Keratinocyte (primary cell): Measurements from ENCODE around the gene NCBP1. TPM values are rescaled to one million over a fixed set of nuclear protein-coding genes. Genes with fewer than 3 reads are reported as not detected.

ENCODE experiments used
- DNase-seq: peaks from one replicate; pipeline ENCODE4 v3.0.0-alpha.2; 2011; ENCODE audit warnings: low read depth, missing footprints, low spot score
- FAIRE-seq: peaks from 2 replicates; lab custom pipeline; 2011; peaks lifted over from hg19 to GRCh38; lab: Jason Lieb, UNC
- H2AFZ ChIP-seq: 2 replicates; pipeline ENCODE4 v1.6.0; 2012; ENCODE audit warnings: low read length, control low read depth, inconsistent platforms; ENCODE audit not compliant: control insufficient read depth
- H3K27ac ChIP-seq: 2 replicates; pipeline ENCODE4 v1.5.1; 2011; ENCODE audit warnings: low read length; ENCODE audit not compliant: control insufficient read depth, insufficient read depth
- H3K27me3 ChIP-seq: 3 replicates; pipeline ENCODE4 v1.6.0; 2011; ENCODE audit warnings: low read length; ENCODE audit not compliant: control insufficient read depth, insufficient read depth; ENCODE audit errors: extremely low read depth
- H3K36me3 ChIP-seq, 2 experiments: 2 replicates in 1 of 2; 3 replicates in 1 of 2; pipeline ENCODE4 v1.5.1; 2011; ENCODE audit warnings: low read length in 2 of 2, mild to moderate bottlenecking in 1 of 2; ENCODE audit not compliant: control insufficient read depth in 2 of 2, insufficient read depth in 2 of 2; ENCODE audit errors: extremely low read depth in 1 of 2
- H3K4me1 ChIP-seq: 3 replicates; pipeline ENCODE4 v1.5.1; 2011; ENCODE audit warnings: low read length; ENCODE audit not compliant: control insufficient read depth, insufficient read depth; ENCODE audit errors: extremely low read depth
- H3K4me2 ChIP-seq: 3 replicates; pipeline ENCODE4 v1.6.0; 2011; ENCODE audit warnings: low read depth, low read length; ENCODE audit not compliant: control insufficient read depth, insufficient read depth; ENCODE audit errors: extremely low read depth
- H3K4me3 ChIP-seq, 3 experiments: fragments of 200-600 bp in 1 of 3; sonication (generic) in 1 of 3; 2 replicates in 2 of 3; 3 replicates in 1 of 3; pipeline ENCODE4 v1.5.1; 2011 to 2016; ENCODE audit warnings: low read length in 3 of 3, mild to moderate bottlenecking in 3 of 3, control low read depth in 2 of 3, inconsistent platforms in 1 of 3, low read depth in 1 of 3, mixed read lengths in 1 of 3, mixed run types in 1 of 3, moderate library complexity in 1 of 3; ENCODE audit not compliant: control insufficient read depth in 2 of 3, insufficient read depth in 2 of 3; ENCODE audit errors: extremely low read depth in 1 of 3
- H3K79me2 ChIP-seq: 2 replicates; pipeline ENCODE4 v1.6.0; 2012; ENCODE audit warnings: low read length; ENCODE audit not compliant: control insufficient read depth, insufficient read depth
- H3K9ac ChIP-seq: 3 replicates; pipeline ENCODE4 v1.6.0; 2011; ENCODE audit warnings: low read length; ENCODE audit not compliant: control insufficient read depth, insufficient read depth; ENCODE audit errors: extremely low read depth
- H3K9me1 ChIP-seq: 3 replicates; pipeline ENCODE4 v1.6.0; 2011; ENCODE audit warnings: low read length; ENCODE audit not compliant: control insufficient read depth, insufficient read depth; ENCODE audit errors: extremely low read depth
- H3K9me3 ChIP-seq: 2 replicates; pipeline ENCODE4 v1.5.1; 2012; ENCODE audit warnings: low read depth, low read length; ENCODE audit not compliant: control insufficient read depth
- H4K20me1 ChIP-seq: 3 replicates; pipeline ENCODE4 v1.6.0; 2011; ENCODE audit warnings: low read length; ENCODE audit not compliant: control insufficient read depth, insufficient read depth; ENCODE audit errors: extremely low read depth
- CTCF ChIP-seq, 3 experiments: IDR thresholded peaks in 1 of 3; conservative IDR thresholded peaks in 1 of 3; optimal IDR thresholded peaks in 1 of 3; 2 replicates in 2 of 3; 3 replicates in 1 of 3; pipeline versions ENCODE3 to v1.5.1; 2011; ENCODE audit warnings: low read length in 3 of 3, mild to moderate bottlenecking in 3 of 3, moderate library complexity in 2 of 3, control low read depth in 1 of 3, inconsistent platforms in 1 of 3; ENCODE audit not compliant: insufficient read depth in 2 of 3; ENCODE audit errors: extremely low read depth in 1 of 3
- EZH2 ChIP-seq: IDR thresholded peaks from one replicate; pipeline ENCODE4 v1.6.1; 2012; ENCODE audit warnings: inconsistent platforms, mild to moderate bottlenecking, low read length, moderate library complexity
- dilution Hi-C: fragments of 300-500 bp; cut with MboI; formaldehyde crosslinking; loops from one replicate; pipeline ENCODE4 v1.7.0; 2020; ENCODE audit warnings: low sequenced_read_pairs; ENCODE audit not compliant: extremely low pct_ligation_motif_present
- polyA plus RNA-seq, 5 experiments: library from polyadenylated mRNA; depleted of rRNA in 3 of 5; stranded (reverse) in 3 of 5; stranded (forward) in 1 of 5; unstranded in 1 of 5; fragments of >200 nt; gene quantifications; 1 replicate in 1 of 5; 2 replicates in 3 of 5; 3 replicates in 1 of 5; pipeline versions ENCODE4 v1.2.1 to v1.2.3, GENCODE V29; 2011 to 2012; ENCODE audit warnings: missing spikeins in 2 of 5, low read depth in 1 of 5, low replicate concordance in 1 of 5

The NCBP1 gene
- polyA plus RNA-seq, 1 donor (not counting 4 experiments of a cell fraction or from before 2014, with no cell fraction given): 38.6 TPM

- DNase-seq (no peak), FAIRE-seq (no peak)
- Histone ChIP-seq H2AFZ (no peak overlapping the region), H3K4me2 (no peak overlapping the region), H3K4me3 (no peak overlapping the region), H4K20me1 (peaks cover 3% of the 10 kb centered on the region), H3K9me1 (peaks cover 2% of the 10 kb centered on the region), H3K4me1 (peaks cover 8% of the 10 kb centered on the region), H3K27ac (no peak overlapping the region), H3K79me2 (peaks cover 31% of the 10 kb centered on the region), H3K9ac (no peak overlapping the region), H3K9me3 (no peaks in the 10 kb centered on the region), H3K36me3 (peaks cover 4% of the 10 kb centered on the region in 2 experiments), H3K27me3 (no peaks in the 10 kb centered on the region)
- dilution Hi-C loops: no loop called here
- TF ChIP-seq EZH2 (no peak), CTCF (optimal IDR thresholded peaks at IDR 0.05 in 1 of 3, IDR thresholded peaks at IDR 0.05 in 1 of 3, conservative IDR thresholded peaks at IDR 0.05 in 1 of 3; ENCODE audit: extremely low read depth in 1 of 3, insufficient read depth in 2 of 3, low read length in 3 of 3) (no peak)
These were observed 6.0 kb upstream of the NCBP1 start for GRCh38 chr9:97627624-97628023.

GRCh38 chr9:97628668-97629067, 5.0 kb upstream of the NCBP1 start:
- no peak for TF ChIP-seq CTCF (optimal IDR thresholded peaks at IDR 0.05 in 1 of 3, IDR thresholded peaks at IDR 0.05 in 1 of 3, conservative IDR thresholded peaks at IDR 0.05 in 1 of 3; ENCODE audit: extremely low read depth in 1 of 3, insufficient read depth in 2 of 3, low read length in 3 of 3)
- TF ChIP-seq EZH2: no peak
- peaks cover 31% of the 10 kb centered on the region for H3K79me2 ChIP-seq
- no peak for FAIRE-seq

More at GRCh38 chr9:97628668-97629067, 5.0 kb upstream of the NCBP1 start:
- Histone ChIP-seq H3K9me3 (no peaks in the 10 kb centered on the region), H2AFZ (no peak overlapping the region), H3K4me3 (no peak overlapping the region), H3K36me3 (peaks cover 4% of the 10 kb centered on the region in 2 experiments), H3K27ac (no peak overlapping the region), H3K27me3 (no peaks in the 10 kb centered on the region), H3K4me2 (no peak overlapping the region), H4K20me1 (peaks cover 3% of the 10 kb centered on the region), H3K4me1 (peaks cover 8% of the 10 kb centered on the region), H3K9me1 (peaks cover 2% of the 10 kb centered on the region), H3K9ac (no peak overlapping the region)
- DNase-seq: no peak
- dilution Hi-C loops: no loop called here
